Mesothelial cell of epicardium (in vitro differentiated cells): ENCODE results near the gene BBS9. TPM values are rescaled to one million over a fixed set of nuclear protein-coding genes. Genes with fewer than 3 reads are reported as not detected.
A peak's percentile ranks its signal among the peaks of the same experiment; 100 is the strongest.

Experiments used
- DNase-seq, 2 experiments: peaks; one replicate each; pipeline ENCODE4 v3.0.0; 2021; ENCODE audit warnings: low spot score in 2 of 2; ENCODE audit not compliant: unreplicated experiment in 2 of 2
- H3K27ac Mint-ChIP-seq: 2 replicates; pipeline ENCODE4 v1.8.0; 2021; ENCODE audit warnings: mixed read lengths
- H3K27me3 Mint-ChIP-seq: 2 replicates; pipeline ENCODE4 v1.8.0; 2021; ENCODE audit warnings: low read depth, mixed read lengths
- H3K36me3 Mint-ChIP-seq: 2 replicates; pipeline ENCODE4 v1.8.0; 2021; ENCODE audit warnings: mixed read lengths
- H3K4me1 Mint-ChIP-seq: 2 replicates; pipeline ENCODE4 v1.8.0; 2021; ENCODE audit warnings: mixed read lengths
- H3K4me3 Mint-ChIP-seq: 2 replicates; pipeline ENCODE4 v1.8.0; 2021; ENCODE audit warnings: mild to moderate bottlenecking, moderate library complexity, mixed read lengths
- H3K9me3 Mint-ChIP-seq: 2 replicates; pipeline ENCODE4 v1.8.0; 2021; ENCODE audit warnings: mixed read lengths
- CTCF ChIP-seq: fragments of 200-600 bp; sonication (generic); IDR thresholded peaks from one replicate; pipeline ENCODE4 v1.5.0; 2021; ENCODE audit warnings: antibody characterized with exemption; ENCODE audit not compliant: unreplicated experiment
- total RNA-seq: library from RNA; stranded (reverse); gene quantifications from 3 replicates; pipeline ENCODE4 v1.2.1, GENCODE V29; 2021

The BBS9 gene
- total RNA-seq: 23.1 to 26.9 TPM (median 24.2 TPM) in 3 replicates

GRCh38 chr7:33128990-33129805 is at the start of gene BBS9:
Gene BBS9 (plus strand): TSS chr7:33129564. CDS start chr7:33146253, 16,689 bp downstream.
- H3K27me3 Mint-ChIP-seq: no peaks in the 10 kb centered on the region
- H3K4me3 Mint-ChIP-seq: peak within 1 kb of the TSS; percentile 87
- H3K4me1 Mint-ChIP-seq: peaks cover 19% of the 10 kb centered on the region
- H3K27ac Mint-ChIP-seq: peak within 1 kb of the TSS; percentile 81
- peak; percentile 86 to 93 for DNase-seq
- H3K36me3 Mint-ChIP-seq: no peaks in the 10 kb centered on the region
- no peak for TF ChIP-seq CTCF
- no peaks in the 10 kb centered on the region for H3K9me3 Mint-ChIP-seq

DNA sequence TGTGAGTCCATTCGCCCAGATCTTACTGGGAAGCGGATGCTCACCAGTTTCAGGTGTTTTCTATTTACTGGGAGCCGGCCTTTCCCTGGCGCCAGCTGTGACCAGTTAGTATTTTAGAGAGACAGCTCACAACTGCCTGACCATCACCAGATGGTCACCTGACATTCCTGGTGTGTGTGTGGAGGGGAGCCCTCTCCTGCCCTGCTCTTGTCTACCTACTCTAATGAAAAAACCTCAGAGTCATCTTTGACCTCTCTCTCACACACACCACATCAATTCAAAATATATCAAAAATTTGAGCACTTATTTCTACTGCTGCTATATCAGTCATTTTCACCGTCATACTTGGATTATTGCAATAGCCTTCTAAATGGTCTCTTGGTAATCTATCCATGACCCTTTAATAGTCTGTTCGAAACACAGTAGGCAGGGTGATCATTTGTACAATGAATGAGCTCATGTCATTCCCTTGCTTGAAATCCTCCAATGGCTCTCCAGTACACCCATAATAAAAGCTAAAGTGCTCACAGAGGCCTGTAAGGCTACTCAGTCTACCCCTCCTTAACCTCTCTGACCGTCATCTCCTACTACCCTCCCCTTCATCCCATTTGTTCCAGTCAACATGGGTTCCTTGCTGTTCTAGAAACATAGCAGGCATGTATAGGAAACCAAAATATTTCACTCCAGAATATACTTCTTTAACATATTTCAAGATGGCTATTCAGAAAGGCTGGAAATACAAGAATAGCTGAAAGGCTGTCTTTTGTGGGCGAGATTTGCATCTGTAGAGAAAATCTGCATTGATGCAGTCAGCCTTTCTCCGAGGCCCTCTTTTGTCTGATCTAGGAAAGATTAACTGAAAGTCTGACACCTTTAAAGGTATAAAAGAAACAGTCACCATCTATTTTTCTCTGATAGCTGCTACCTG is 49.3 kb upstream of the BBS9 start:
- Mint-ChIP-seq H3K27ac (no peak overlapping the region), H3K4me3 (no peak overlapping the region), H3K27me3 (peaks cover 22% of the 10 kb centered on the region), H3K4me1 (no peaks in the 10 kb centered on the region), H3K9me3 (no peaks in the 10 kb centered on the region), H3K36me3 (no peaks in the 10 kb centered on the region)
- DNase-seq: no peak
- TF ChIP-seq CTCF: no peak

DNA sequence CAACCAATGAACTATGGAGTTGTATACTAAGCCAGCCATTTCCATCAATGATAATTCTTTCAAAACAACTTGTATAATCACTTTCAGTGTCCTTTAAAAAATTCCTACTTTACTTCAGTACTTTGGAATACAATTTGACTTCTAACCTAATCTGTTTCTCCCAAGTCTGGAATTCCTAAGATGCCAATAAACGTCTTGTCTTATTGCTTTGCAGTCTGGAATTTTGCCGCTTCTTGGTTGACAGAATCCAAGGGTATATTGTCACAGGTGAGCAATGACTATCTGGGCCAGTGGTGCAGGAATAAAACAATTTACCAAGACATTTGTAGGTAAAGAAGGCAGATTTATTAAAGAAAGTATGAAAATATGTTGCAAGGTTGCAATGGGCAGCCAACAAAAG is 42.0 kb upstream of the BBS9 start:
- Mint-ChIP-seq H3K27me3 (no peaks in the 10 kb centered on the region), H3K36me3 (no peaks in the 10 kb centered on the region), H3K9me3 (peaks cover 3% of the 10 kb centered on the region), H3K4me1 (no peaks in the 10 kb centered on the region), H3K27ac (no peak overlapping the region), H3K4me3 (no peak overlapping the region)
- no peak for DNase-seq
- no peak for TF ChIP-seq CTCF

GRCh38 chr7:33087858-33088257 is 41.5 kb upstream of the BBS9 start:
- no peak for TF ChIP-seq CTCF
- Mint-ChIP-seq H3K36me3 (peaks cover 5% of the 10 kb centered on the region), H3K27ac (no peak overlapping the region), H3K4me3 (no peak overlapping the region), H3K27me3 (no peaks in the 10 kb centered on the region), H3K9me3 (peaks cover 3% of the 10 kb centered on the region), H3K4me1 (no peaks in the 10 kb centered on the region)
- no peak for DNase-seq

DNA sequence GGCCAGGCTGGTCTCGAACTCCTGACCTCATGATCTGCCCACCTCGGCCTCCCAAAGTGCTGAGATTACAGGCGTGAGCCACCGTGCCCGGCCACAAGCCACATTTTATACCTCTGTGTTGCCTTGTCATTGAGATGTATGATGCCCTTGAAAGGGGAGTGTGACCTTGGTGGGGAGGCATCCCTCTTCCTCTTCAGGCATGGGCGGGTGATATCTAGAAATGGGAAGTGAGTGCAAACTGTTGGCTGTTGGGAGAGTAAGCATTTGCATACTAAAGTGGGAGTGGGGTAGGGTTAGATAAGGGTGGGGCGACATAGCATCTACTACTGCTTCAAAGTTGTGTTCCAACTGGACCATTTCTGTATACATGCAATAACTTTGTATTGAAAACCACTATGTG is 40.2 kb upstream of the BBS9 start:
- no peak for DNase-seq
- no peaks in the 10 kb centered on the region for H3K4me1 Mint-ChIP-seq
- TF ChIP-seq CTCF: no peak
- H3K9me3 Mint-ChIP-seq: peaks cover 3% of the 10 kb centered on the region
- no peak overlapping the region for H3K4me3 Mint-ChIP-seq
- H3K27ac Mint-ChIP-seq: no peak overlapping the region
- H3K27me3 Mint-ChIP-seq: no peaks in the 10 kb centered on the region
- peaks cover 8% of the 10 kb centered on the region for H3K36me3 Mint-ChIP-seq
